VCaP (cell line): ENCODE results near the gene PSMD10.
A peak's percentile ranks its signal among the peaks of the same experiment; 100 is the strongest.

Experiments used
- H3K27ac ChIP-seq: fragments of 450-650 bp; 2 replicates; pipeline ENCODE4 v1.5.1; 2017
- TF ChIP-seq, protein P1 (sequence below): fragments of 450-650 bp; conservative IDR thresholded peaks from 2 replicates; pipeline ENCODE4 v1.5.1; 2017; ENCODE audit warnings: mild to moderate bottlenecking, moderate library complexity

The PSMD10 gene

DNA sequence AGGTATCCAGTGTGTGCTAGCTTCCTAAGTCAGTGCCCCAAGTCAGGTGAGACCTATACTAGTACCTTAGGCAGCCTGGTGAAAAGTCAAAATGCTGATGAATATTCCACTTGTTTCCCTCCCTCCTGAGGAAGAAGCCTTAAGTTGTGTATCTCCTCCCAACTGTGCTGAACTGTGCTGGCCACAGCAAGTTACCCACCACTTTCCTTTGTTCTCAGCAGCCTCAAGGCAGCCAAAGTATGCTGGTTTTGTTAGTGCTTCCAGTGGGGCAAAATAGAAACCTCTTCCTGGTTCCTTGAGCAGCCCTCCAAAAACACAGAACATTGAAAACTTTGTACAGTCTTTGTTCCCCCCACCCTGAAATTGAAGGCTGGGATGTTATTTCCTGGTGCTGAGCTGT, 14.1 kb upstream of the PSMD10 start:
- H3K27ac ChIP-seq, result no peak overlapping the region

DNA sequence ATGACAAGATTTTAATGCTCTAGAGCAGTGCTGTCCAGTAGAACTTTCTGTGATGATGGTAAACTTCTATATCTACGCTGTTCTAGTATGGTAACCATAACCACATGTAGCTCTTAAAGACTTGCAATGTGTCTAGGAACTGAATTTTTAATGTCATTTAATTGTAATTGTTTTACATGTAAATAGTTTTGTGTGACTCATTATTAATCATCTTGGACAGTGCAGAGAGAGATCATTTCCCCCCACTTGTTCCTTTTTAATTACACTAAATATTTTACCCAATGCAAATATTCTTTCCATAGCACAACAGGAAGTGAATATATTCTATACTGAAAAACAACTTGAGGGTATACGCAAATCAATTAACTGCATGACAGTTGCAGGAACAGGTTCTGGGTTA, 6.0 kb upstream of the PSMD10 start:
- H3K27ac ChIP-seq, result no peak overlapping the region
- TF ChIP-seq, protein P1, sequence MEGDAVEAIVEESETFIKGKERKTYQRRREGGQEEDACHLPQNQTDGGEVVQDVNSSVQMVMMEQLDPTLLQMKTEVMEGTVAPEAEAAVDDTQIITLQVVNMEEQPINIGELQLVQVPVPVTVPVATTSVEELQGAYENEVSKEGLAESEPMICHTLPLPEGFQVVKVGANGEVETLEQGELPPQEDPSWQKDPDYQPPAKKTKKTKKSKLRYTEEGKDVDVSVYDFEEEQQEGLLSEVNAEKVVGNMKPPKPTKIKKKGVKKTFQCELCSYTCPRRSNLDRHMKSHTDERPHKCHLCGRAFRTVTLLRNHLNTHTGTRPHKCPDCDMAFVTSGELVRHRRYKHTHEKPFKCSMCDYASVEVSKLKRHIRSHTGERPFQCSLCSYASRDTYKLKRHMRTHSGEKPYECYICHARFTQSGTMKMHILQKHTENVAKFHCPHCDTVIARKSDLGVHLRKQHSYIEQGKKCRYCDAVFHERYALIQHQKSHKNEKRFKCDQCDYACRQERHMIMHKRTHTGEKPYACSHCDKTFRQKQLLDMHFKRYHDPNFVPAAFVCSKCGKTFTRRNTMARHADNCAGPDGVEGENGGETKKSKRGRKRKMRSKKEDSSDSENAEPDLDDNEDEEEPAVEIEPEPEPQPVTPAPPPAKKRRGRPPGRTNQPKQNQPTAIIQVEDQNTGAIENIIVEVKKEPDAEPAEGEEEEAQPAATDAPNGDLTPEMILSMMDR, result no peak

More for the DNA sequence above, 14.1 kb upstream of the PSMD10 start:
- TF ChIP-seq, protein P1, result no peak

DNA sequence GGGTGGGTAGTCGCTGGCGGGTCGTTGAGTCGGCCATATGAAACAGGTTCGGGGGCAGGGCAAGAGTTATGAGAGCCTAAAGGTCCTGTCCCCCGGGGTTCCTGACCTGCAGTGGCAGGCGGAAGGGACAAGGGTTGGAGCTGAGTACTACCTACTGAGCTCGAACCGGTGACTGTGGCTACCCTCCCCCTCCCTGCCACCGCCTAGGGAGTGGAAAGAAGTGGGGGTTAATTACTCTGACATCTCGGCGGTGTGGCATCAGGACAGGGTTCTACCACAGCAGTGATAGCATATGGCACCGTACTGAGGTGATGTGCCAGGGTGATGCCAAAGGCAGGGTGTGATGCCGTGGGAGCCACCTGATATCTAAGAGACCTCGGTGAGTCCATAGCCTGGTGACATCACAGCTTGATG, 543 bp upstream of the PSMD10 start:
- TF ChIP-seq, protein P1, result no peak
- no peak overlapping the region for H3K27ac ChIP-seq

DNA sequence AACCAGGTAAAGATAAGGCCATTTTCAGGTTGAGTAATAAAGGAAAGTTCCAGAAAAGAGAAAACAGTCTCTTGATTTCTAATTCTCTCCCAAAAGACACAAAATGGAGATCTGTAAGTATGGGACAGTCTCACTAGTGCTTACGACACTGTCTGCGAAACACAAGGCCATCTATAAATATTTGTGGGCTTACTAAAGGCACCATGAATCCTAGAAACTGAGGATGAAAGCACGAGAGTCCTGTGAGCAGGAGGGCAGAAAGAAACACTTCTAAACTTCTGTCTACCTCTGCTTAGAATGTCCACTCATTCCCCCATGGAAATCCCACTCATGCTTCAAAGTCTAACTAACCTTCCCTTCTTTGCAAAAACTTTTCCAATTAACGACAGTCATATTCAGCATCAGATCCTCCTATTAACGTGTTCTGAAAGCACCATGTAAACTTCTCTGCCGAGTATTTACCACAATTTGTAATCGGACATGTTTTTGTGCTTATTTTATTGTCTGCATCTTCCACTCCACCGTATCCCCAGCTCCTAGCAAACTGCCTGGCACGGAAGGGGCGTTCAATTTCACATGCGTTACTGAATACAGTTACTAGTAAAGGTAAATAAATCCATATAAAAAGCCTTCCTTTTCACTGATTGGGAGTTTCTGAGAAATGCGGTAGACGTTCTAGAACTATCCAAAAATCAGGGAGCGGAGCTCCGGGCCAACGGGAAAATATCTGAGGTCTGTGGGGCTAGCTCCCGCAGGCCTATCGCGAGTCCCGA, 665 bp downstream of the PSMD10 start:
- TF ChIP-seq, protein P1, result no peak
- peak overlapping the region; percentile 66 for H3K27ac ChIP-seq

DNA sequence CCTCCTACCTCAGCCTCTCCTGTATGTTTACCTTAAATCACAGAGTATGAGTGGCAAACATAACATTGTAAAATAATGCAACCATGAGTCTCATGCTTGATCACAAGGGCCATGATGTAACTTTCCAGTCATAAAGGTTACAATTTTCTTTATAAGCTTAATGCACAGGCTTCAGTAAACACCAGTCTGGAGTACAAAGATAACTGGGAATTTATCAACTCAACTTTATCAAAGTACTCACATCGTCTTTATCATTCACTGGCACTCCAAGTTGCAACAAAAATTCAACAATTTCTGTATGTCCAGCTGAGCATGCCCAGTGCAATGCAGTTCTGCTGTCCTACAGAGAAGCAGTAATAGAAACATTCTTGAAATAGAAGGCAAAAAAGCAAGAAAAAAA, 2.8 kb downstream of the PSMD10 start:
- TF ChIP-seq, protein P1, result no peak
- H3K27ac ChIP-seq, result no peak overlapping the region

DNA sequence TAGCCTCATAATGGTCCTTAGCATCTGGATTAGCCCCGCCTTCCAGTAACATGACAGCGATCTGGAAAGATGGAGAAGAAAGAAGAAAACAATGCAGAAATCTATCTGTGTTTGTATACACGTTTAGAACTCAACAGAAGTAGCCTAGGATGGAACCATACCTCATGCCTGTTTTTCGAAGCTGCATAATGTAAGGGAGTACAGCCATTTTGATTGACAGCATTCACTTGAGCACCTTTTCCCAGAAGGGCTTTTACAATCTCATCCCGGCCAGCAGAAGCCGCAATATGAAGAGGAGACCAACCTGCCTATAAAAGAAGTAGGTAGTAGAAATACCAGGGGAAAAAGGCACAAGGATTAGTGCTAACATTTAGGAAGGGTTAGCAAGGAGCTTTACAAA, 3.5 kb downstream of the PSMD10 start:
- H3K27ac ChIP-seq, result no peak overlapping the region
- TF ChIP-seq, protein P1, result no peak

DNA sequence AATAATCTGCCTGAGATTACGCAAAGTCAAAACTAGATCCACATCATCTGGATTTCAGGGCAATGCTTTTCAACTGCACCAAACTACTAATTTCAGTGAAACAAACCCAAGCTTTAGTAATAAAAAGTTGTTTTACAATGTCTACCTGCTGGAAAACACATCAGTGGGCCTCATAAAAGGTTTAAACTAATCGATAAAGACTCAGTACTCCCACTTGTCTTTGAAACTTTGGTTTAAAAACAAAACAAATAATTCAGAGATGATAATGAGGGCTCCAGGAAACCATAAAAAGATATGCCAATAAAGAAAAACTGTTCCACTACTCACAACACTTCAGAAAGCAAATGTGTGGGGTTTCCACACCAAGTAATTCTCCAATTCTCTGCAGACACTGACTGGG, 10.2 kb downstream of the PSMD10 start:
- TF ChIP-seq, protein P1, result no peak
- H3K27ac ChIP-seq, result no peak overlapping the region
